GM19438 (cell line): ENCODE measurements around the gene GRK5.
A peak's percentile ranks its signal among the peaks of the same experiment; 100 is the strongest.
"Not testable (repeated sequence)": the region's sequence is repeated elsewhere in the genome, so short reads cannot be mapped to it uniquely, and the experiment has no call there.

Source experiments
- ATAC-seq: cut with Tn5 transposase; IDR thresholded peaks from one replicate; pipeline ENCODE4 v1.9.1; 2021; ENCODE audit warnings: low read depth; ENCODE audit not compliant: unreplicated experiment

Gene GRK5

GRCh38 chr10:119207366-119207666 lies at the start of gene GRK5:
Gene GRK5 (plus strand): TSS chr10:119207571. CDS start chr10:119207918, 347 bp downstream.
- ATAC-seq = peak; percentile 62

GRCh38 chr10:119159332-119159731 lies 48.0 kb upstream of the GRK5 start:
- no peak for ATAC-seq

DNA sequence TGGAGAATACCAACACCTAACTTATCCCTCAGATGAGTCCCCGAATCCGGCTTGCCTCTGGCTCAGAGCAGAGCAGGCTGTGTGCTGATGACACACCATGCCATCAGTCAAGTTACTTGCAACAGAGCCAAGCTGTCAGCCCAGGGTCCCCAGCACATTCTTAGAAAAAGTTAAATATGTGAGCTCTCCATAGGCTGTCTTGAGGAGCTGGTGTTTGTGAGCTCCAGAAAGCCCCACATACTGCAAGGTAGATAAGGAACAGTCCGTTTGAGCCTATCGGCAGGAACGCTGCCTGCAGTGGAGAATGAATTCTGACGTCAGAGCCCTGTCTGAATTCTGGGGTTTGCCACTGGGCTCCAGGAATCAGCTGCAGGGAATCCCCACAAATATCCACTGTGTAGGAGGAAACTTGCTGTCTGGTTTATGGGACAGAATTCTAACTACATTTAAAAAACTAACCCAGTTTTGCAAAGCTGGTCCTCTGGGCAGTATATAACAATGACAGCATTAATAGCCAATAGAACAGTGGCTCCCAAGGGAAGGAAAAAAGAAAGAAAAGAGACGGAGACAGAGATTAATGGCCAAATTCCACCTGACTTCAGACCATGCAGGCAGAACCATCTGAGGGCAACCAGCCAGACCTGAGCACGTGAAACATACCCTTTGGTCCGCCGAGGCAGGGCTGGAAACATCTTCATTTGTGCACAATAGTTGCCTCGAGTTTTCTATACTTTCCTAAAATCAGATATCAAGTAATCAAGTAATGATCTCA lies 45.5 kb upstream of the GRK5 start:
- no peak for ATAC-seq

DNA sequence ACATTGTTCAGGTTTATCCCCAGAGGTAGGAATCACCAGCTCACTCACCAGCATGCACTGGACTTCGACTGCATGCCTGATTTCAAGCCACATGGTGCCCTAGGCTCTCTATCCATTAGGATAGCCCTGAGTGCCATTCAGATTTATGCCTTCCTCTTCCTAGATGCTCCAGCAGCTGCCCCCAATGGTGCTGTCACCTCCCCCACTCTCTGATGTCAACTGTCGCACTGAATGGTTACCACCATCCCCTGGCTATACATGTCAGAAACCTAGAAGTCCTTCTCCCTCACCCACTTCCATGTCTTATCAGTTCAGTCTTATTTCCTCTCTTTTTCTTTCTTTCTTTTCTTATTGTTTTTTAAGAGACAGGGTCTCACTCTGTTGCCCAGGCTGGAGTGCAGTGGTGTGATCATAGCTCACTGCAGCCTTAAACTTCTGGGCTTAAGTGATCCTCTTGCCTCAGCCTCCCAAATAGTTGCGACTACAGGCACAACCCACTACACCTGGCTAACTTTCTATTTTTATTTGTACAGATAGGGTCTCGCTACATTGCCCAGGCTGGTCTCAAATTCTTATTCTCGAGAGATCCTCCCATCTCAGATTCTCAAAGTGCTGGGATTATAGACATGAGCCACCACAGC lies 44.8 kb upstream of the GRK5 start:
- no peak for ATAC-seq

GRCh38 chr10:119165171-119166117 lies 41.9 kb upstream of the GRK5 start, which contains the start of gene SFXN4:
Gene SFXN4 (minus strand): TSS chr10:119165714. CDS start chr10:119165647, 67 bp downstream.
- ATAC-seq = peak; percentile 91

DNA sequence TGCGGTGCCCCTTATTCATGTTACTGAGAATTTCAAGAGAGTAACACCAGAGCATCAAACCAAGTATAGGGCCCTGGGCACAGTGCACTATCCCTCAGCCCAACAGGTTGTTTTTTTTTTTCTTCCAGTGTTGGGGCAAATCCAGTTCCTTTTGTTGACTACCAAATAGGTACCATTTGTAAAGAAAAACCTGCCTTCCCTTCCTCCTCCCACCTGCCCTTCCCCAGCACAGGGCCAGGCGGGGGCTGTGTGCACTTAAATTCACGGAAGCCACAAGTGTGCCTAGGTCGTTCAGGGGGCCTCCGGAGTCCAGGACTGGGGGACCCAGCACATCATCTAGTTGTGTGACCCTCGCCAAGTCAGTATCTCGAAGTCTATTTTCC lies 41.3 kb upstream of the GRK5 start:
- ATAC-seq = no peak

- no peak for ATAC-seq
These were observed 40.8 kb upstream of the GRK5 start for GRCh38 chr10:119166564-119166963.

DNA sequence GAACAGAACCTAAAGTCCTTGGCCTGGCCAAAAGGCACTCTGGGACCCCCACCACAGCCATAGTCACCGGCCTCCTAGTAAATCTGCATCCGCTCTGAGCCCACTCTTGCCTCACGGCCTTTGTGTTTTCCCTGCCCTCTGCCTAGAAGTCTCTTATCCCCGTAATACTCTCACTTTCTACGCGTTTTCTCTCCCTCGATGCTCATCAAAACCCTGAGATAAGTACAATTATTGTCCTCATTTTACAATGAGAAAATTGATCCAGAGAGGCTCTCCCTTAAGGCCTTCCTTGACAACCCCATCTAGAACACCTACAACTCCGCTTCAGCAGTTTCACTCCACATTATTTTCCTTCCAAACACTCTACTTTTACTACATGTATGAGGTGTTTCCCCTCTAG lies 40.3 kb upstream of the GRK5 start:
- no peak for ATAC-seq

- ATAC-seq = no peak
These were observed 33.3 kb upstream of the GRK5 start for GRCh38 chr10:119174109-119174508.

- ATAC-seq = no peak
These were observed 31.2 kb upstream of the GRK5 start for GRCh38 chr10:119176166-119176565.

GRCh38 chr10:119177708-119178371 lies 29.5 kb upstream of the GRK5 start:
- ATAC-seq = peak; percentile 22

- ATAC-seq = peak; percentile 90
These were observed 28.8 kb upstream of the GRK5 start, which contains the start of gene PRDX3 for GRCh38 chr10:119178372-119179119. Gene PRDX3 (minus strand): TSS chr10:119178812. CDS start chr10:119178790, 22 bp downstream.

DNA sequence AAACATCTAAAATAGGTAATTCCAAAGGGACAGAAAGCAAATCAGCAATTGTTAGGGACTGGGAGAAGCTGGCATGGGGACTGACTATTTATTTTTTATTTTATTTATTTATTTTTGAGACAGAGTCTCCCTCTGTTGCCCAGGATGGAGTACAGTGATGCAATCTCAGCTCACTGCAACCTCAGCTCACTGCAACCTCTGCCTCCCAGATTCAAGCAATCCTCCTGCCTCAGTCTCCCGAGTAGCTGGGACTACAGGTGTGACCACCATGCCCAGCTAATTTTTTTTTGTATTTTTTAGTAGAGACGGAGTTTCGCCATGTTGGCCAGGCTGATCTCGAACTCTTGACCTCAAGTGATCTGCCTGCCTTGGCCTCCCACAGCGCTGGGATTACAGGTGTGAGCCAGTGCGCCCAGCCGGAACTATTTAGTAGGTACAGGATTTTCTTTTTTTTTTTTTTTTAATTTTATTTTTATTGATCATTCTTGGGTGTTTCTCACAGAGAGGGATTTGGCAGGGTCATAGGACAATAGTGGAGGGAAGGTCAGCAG lies 26.4 kb upstream of the GRK5 start:
- not testable (repeated sequence) for ATAC-seq

DNA sequence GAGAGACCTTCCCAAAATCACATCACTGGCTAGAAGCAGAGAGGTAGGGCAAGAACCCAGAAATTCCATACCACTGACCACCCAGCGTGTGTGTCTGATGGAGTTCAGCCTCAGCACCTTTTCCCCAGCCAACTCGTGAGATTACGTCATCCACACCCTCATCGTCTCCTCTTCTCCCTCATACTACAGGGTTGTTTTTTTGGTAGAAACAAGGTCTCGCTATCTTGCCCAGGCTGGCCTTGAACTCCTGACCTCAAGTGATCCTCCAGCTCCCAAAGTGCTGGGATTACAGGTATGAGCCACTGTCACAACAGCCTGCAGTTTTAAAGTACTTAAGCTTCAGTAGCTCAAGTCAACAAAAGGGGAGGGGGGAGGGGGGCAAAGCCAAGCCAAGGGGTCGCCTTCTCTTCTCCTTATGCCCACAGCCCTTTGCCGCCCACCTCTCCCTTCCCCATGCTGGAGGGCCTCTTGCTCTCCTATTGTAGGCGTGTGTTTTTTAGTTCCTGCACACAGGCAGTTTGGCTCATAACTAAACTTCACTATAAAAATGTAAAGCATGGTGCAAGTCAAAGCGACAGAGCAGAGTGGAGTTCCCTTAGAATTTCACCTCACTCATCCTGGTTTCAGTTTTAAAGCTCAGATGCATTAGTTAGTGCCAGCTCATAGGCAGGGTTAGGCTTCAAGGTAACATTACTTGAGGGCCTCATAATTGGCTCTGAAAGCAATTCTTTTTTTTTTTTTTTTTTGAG lies 23.5 kb upstream of the GRK5 start:
- ATAC-seq = no peak

- no peak for ATAC-seq
These were observed 17.5 kb upstream of the GRK5 start for GRCh38 chr10:119189811-119190282.

DNA sequence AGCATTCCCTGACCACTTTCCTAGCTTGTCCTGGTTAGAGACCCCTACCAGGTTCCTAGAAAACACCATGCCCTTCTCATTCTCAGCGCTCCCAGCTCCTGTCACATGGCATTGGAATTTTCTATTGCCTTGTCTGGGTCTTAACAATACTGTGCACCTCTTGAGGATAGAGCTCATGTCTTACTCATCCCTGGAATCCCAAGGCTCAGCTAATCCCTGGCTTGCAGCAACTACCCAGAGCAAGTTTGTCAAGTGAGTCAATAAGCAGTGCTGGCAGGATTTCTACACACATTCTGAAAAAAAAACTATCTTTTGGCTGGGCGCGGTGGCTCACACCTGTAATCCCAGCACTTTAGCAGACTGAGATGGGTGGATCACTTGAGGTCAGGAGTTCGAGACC lies 17.0 kb upstream of the GRK5 start:
- no peak for ATAC-seq

GRCh38 chr10:119190954-119191785 lies 16.2 kb upstream of the GRK5 start:
- ATAC-seq = no peak

DNA sequence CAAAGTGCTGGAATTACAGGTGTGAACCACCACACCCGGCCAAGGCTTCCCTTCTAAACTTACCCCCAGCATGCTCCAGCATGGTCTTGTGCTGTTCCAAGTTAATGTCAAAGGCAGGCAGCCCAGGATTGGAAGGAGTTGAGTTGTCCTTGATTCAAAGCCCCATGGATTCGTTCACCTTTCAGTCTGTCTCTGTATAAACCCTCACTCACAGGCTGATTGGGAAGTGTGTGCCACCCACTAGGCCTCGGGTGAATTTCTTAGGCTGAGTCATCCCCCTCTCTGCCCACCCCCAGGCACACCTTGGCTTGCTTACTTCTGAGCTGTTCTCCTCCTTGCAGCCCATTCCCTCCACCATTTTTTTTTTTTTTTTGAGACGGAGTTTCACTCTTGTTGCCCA lies 15.5 kb upstream of the GRK5 start:
- ATAC-seq = no peak
